ENCODE results near the gene CSNK2A2. TPM values are rescaled to one million over a fixed set of nuclear protein-coding genes. Genes with fewer than 3 reads are reported as not detected.

The CSNK2A2 gene
- total RNA-seq, 1 donor from 2014 or later: 81.6 TPM

GRCh38 chr16:58205276-58206036 lies 7.5 kb upstream of the CSNK2A2 start:
- Mint-ChIP-seq H3K9me3 (no peaks in the 10 kb centered on the region), H3K27ac (no peak overlapping the region), H3K4me3 (no peak overlapping the region), H3K27me3 (ENCODE audit: insufficient read depth, low read depth) (peaks cover 2% of the 10 kb centered on the region), H3K36me3 (no peaks in the 10 kb centered on the region), H3K4me1 (peaks cover 2% of the 10 kb centered on the region)
- H3K9ac ChIP-seq: no peak overlapping the region
- H3K4me1 ChIP-seq: peaks cover 18% of the 10 kb centered on the region
- peak overlapping the region; percentile 76 for H2AFZ ChIP-seq (replicated peaks)
- no peaks in the 10 kb centered on the region for H3K27me3 ChIP-seq
- DNase-seq (ENCODE audit: low spot score): no peak
- no peak for TF ChIP-seq EZH2phosphoT487 (IDR thresholded peaks at IDR 0.05)
- TF ChIP-seq EZH2 (IDR thresholded peaks at IDR 0.05): no peak
- TF ChIP-seq CTCF (IDR thresholded peaks at IDR 0.05): no peak
- H3K79me2 ChIP-seq (ENCODE audit: low read depth): no peaks in the 10 kb centered on the region
- no peaks in the 10 kb centered on the region for H3K36me3 ChIP-seq
- no peaks in the 10 kb centered on the region for H3F3A ChIP-seq (ENCODE audit: low read depth)
- H3K4me2 ChIP-seq: peak overlapping the region; percentile 5
- H3K9me3 ChIP-seq (ENCODE audit: low read depth): no peaks in the 10 kb centered on the region
- H3K4me3 ChIP-seq: no peak overlapping the region
- no peaks in the 10 kb centered on the region for H4K20me1 ChIP-seq (ENCODE audit: low read depth)
- no peak overlapping the region for H3K27ac ChIP-seq

GRCh38 chr16:58201163-58201562 lies 3.3 kb upstream of the CSNK2A2 start:
- Histone ChIP-seq H3K4me3 (no peak overlapping the region), H3K9ac (no peak overlapping the region), H3K27ac (no peak overlapping the region), H4K20me1 (ENCODE audit: low read depth) (peaks cover 12% of the 10 kb centered on the region), H2AFZ (replicated peaks) (no peak overlapping the region), H3F3A (ENCODE audit: low read depth) (peaks cover under 1% of the 10 kb centered on the region), H3K27me3 (peaks cover 10% of the 10 kb centered on the region), H3K79me2 (ENCODE audit: low read depth) (peaks cover 14% of the 10 kb centered on the region), H3K36me3 (peaks cover under 1% of the 10 kb centered on the region), H3K4me1 (peaks cover 24% of the 10 kb centered on the region), H3K9me3 (ENCODE audit: low read depth) (no peaks in the 10 kb centered on the region), H3K4me2 (no peak overlapping the region)
- no peaks in the 10 kb centered on the region for H3K9me3 Mint-ChIP-seq
- H3K27me3 Mint-ChIP-seq (ENCODE audit: insufficient read depth, low read depth): peaks cover 2% of the 10 kb centered on the region
- H3K36me3 Mint-ChIP-seq: no peaks in the 10 kb centered on the region
- no peak for TF ChIP-seq CTCF (IDR thresholded peaks at IDR 0.05)
- no peak for TF ChIP-seq EZH2phosphoT487 (IDR thresholded peaks at IDR 0.05)
- no peak for TF ChIP-seq EZH2 (IDR thresholded peaks at IDR 0.05)
- peaks cover 15% of the 10 kb centered on the region for H3K4me1 Mint-ChIP-seq
- H3K4me3 Mint-ChIP-seq: no peak overlapping the region
- no peak overlapping the region for H3K27ac Mint-ChIP-seq
- no peak for DNase-seq (ENCODE audit: low spot score)

- no peaks in the 10 kb centered on the region for H3K9me3 Mint-ChIP-seq
- peaks cover 4% of the 10 kb centered on the region for H3K36me3 Mint-ChIP-seq
- peaks cover 19% of the 10 kb centered on the region for H3K4me1 ChIP-seq
- TF ChIP-seq CTCF (IDR thresholded peaks at IDR 0.05) (no peak), EZH2 (IDR thresholded peaks at IDR 0.05) (no peak), EZH2phosphoT487 (IDR thresholded peaks at IDR 0.05) (no peak)
- peaks cover 15% of the 10 kb centered on the region for H3K4me1 Mint-ChIP-seq
- no peak overlapping the region for H3K4me2 ChIP-seq
- no peak overlapping the region for H3K27ac Mint-ChIP-seq
- H3K79me2 ChIP-seq (ENCODE audit: low read depth): peaks cover 23% of the 10 kb centered on the region
- no peak overlapping the region for H3K27ac ChIP-seq
- H3K36me3 ChIP-seq: peaks cover 10% of the 10 kb centered on the region
- DNase-seq (ENCODE audit: low spot score): no peak
- peaks cover 10% of the 10 kb centered on the region for H3K27me3 ChIP-seq
- no peaks in the 10 kb centered on the region for H3K9me3 ChIP-seq (ENCODE audit: low read depth)
- peaks cover 2% of the 10 kb centered on the region for H3K27me3 Mint-ChIP-seq (ENCODE audit: insufficient read depth, low read depth)
- no peak overlapping the region for H2AFZ ChIP-seq (replicated peaks)
- peaks cover 16% of the 10 kb centered on the region for H4K20me1 ChIP-seq (ENCODE audit: low read depth)
- no peak overlapping the region for H3K9ac ChIP-seq
- H3F3A ChIP-seq (ENCODE audit: low read depth): peaks cover 2% of the 10 kb centered on the region
- no peak overlapping the region for H3K4me3 ChIP-seq
- H3K4me3 Mint-ChIP-seq: peak overlapping the region; percentile 23
Measured at GRCh38 chr16:58200004-58200797, 2.3 kb upstream of the CSNK2A2 start.
